MM.1S (cell line): ENCODE results near the gene SDK1.

ENCODE experiments used
- DNase-seq: peaks from one replicate; pipeline ENCODE4 v3.0.0-alpha.2; 2015
- H2AFZ ChIP-seq: fragments of 300-600 bp; sonication (generic); 2 replicates; pipeline ENCODE4 v1.6.0; 2016; ENCODE audit warnings: antibody characterized with exemption, low read length
- H3F3A ChIP-seq: fragments of 300-600 bp; sonication (generic); 2 replicates; pipeline ENCODE4 v1.6.1; 2016; ENCODE audit warnings: mild to moderate bottlenecking, antibody characterized with exemption, low read length, moderate library complexity, mixed read lengths; ENCODE audit not compliant: insufficient read depth
- H3K27ac ChIP-seq: fragments of 300-600 bp; sonication (generic); 2 replicates; pipeline ENCODE4 v1.5.1; 2016; ENCODE audit warnings: mild to moderate bottlenecking, low read length
- H3K27me3 ChIP-seq: fragments of 300-600 bp; sonication (generic); replicated peaks from 2 replicates; pipeline ENCODE4 v1.6.0; 2016; ENCODE audit warnings: low read length; ENCODE audit not compliant: insufficient read depth
- H3K36me3 ChIP-seq: fragments of 300-600 bp; sonication (generic); replicated peaks from 2 replicates; pipeline ENCODE4 v1.6.1; 2016; ENCODE audit warnings: mild to moderate bottlenecking, low read length, mixed read lengths; ENCODE audit not compliant: insufficient read depth
- H3K4me1 ChIP-seq: fragments of 300-600 bp; sonication (generic); 2 replicates; pipeline ENCODE4 v1.6.1; 2016; ENCODE audit warnings: low read length, mixed read lengths
- H3K4me2 ChIP-seq: fragments of 300-600 bp; sonication (generic); 2 replicates; pipeline ENCODE4 v1.6.0; 2016; ENCODE audit warnings: low read depth, low read length
- H3K4me3 ChIP-seq: fragments of 300-600 bp; sonication (generic); 2 replicates; pipeline ENCODE4 v1.5.1; 2016; ENCODE audit warnings: low read length, mixed read lengths
- H3K79me2 ChIP-seq: fragments of 300-600 bp; sonication (generic); 2 replicates; pipeline ENCODE4 v1.6.1; 2016; ENCODE audit warnings: mixed run types, low read length, mixed read lengths
- H3K9ac ChIP-seq: fragments of 300-600 bp; sonication (generic); 2 replicates; pipeline ENCODE4 v1.6.1; 2016; ENCODE audit warnings: low read length, mixed read lengths
- H3K9me2 ChIP-seq: fragments of 300-600 bp; sonication (generic); replicated peaks from 2 replicates; pipeline ENCODE4 v1.6.1; 2016; ENCODE audit warnings: mild to moderate bottlenecking, low read length, mixed read lengths; ENCODE audit not compliant: insufficient read depth
- H3K9me3 ChIP-seq: fragments of 300-600 bp; sonication (generic); replicated peaks from 2 replicates; pipeline ENCODE4 v1.6.1; 2016; ENCODE audit warnings: mild to moderate bottlenecking, low read length, mixed read lengths; ENCODE audit not compliant: insufficient read depth
- H4K20me1 ChIP-seq: fragments of 300-600 bp; sonication (generic); 2 replicates; pipeline ENCODE4 v1.6.1; 2016; ENCODE audit warnings: mild to moderate bottlenecking, low read length, moderate library complexity, mixed read lengths; ENCODE audit not compliant: insufficient read depth
- CTCF ChIP-seq: fragments of 300-600 bp; sonication (generic); IDR thresholded peaks from 2 replicates; pipeline ENCODE4 v1.5.1; 2016; ENCODE audit warnings: antibody characterized with exemption, low read length, mixed read lengths
- EZH2 ChIP-seq: fragments of 300-600 bp; sonication (generic); optimal IDR thresholded peaks from 2 replicates; pipeline ENCODE3; 2017; ENCODE audit warnings: low read depth, mild to moderate bottlenecking, antibody characterized with exemption, low read length, mixed read lengths
- EZH2phosphoT487 ChIP-seq: fragments of 300-600 bp; sonication (generic); IDR thresholded peaks from 2 replicates; pipeline ENCODE4 v1.6.1; 2018; ENCODE audit warnings: antibody characterized with exemption, low read length

SDK1 gene

GRCh38 chr7:4175346-4175973 lies 874.4 kb downstream of the SDK1 start:
- Histone ChIP-seq H3K27me3 (no peaks in the 10 kb centered on the region), H3K4me2 (no peak overlapping the region), H4K20me1 (no peaks in the 10 kb centered on the region), H3K4me3 (no peak overlapping the region), H3K79me2 (no peaks in the 10 kb centered on the region), H3K4me1 (no peaks in the 10 kb centered on the region), H3K9ac (no peak overlapping the region), H3K36me3 (no peaks in the 10 kb centered on the region), H3F3A (no peaks in the 10 kb centered on the region), H3K9me2 (no peaks in the 10 kb centered on the region), H2AFZ (no peak overlapping the region), H3K27ac (no peak overlapping the region), H3K9me3 (no peaks in the 10 kb centered on the region)
- DNase-seq = no peak
- TF ChIP-seq CTCF (no peak), EZH2 (no peak), EZH2phosphoT487 (no peak)

GRCh38 chr7:4177001-4177400 lies 875.9 kb downstream of the SDK1 start:
- Histone ChIP-seq H3K9ac (no peak overlapping the region), H3F3A (no peaks in the 10 kb centered on the region), H3K4me3 (no peak overlapping the region), H3K9me2 (no peaks in the 10 kb centered on the region), H4K20me1 (no peaks in the 10 kb centered on the region), H3K27me3 (no peaks in the 10 kb centered on the region), H3K4me1 (no peaks in the 10 kb centered on the region), H3K4me2 (no peak overlapping the region), H3K9me3 (no peaks in the 10 kb centered on the region), H3K27ac (no peak overlapping the region), H3K36me3 (no peaks in the 10 kb centered on the region), H3K79me2 (no peaks in the 10 kb centered on the region), H2AFZ (no peak overlapping the region)
- no peak for DNase-seq
- TF ChIP-seq EZH2 = no peak
- TF ChIP-seq CTCF = no peak
- no peak for TF ChIP-seq EZH2phosphoT487

- H4K20me1 ChIP-seq = no peaks in the 10 kb centered on the region
- H3K4me2 ChIP-seq = no peak overlapping the region
- DNase-seq = no peak
- H3K9me2 ChIP-seq = no peaks in the 10 kb centered on the region
- H3K79me2 ChIP-seq = no peaks in the 10 kb centered on the region
- no peaks in the 10 kb centered on the region for H3K36me3 ChIP-seq
- H3K9ac ChIP-seq = no peak overlapping the region
- no peak overlapping the region for H3K4me3 ChIP-seq
- no peaks in the 10 kb centered on the region for H3K4me1 ChIP-seq
- H3K9me3 ChIP-seq = no peaks in the 10 kb centered on the region
- no peak overlapping the region for H3K27ac ChIP-seq
- H2AFZ ChIP-seq = no peak overlapping the region
- no peaks in the 10 kb centered on the region for H3F3A ChIP-seq
- no peaks in the 10 kb centered on the region for H3K27me3 ChIP-seq
- TF ChIP-seq EZH2phosphoT487 = no peak
- TF ChIP-seq EZH2 = no peak
- no peak for TF ChIP-seq CTCF
These were observed 877.4 kb downstream of the SDK1 start for GRCh38 chr7:4178416-4178815.
